Epithelial cell of proximal tubule (primary cell): Measurements from ENCODE around the gene SRGAP3. TPM values are rescaled to one million over a fixed set of nuclear protein-coding genes. Genes with fewer than 3 reads are reported as not detected.

Experiments
- DNase-seq: peaks from one replicate; pipeline ENCODE4 v3.0.0-alpha.2; 2011; ENCODE audit warnings: low read depth
- H3K4me3 ChIP-seq: 2 replicates; pipeline ENCODE4 v1.5.1; 2011; ENCODE audit warnings: low read depth, mild to moderate bottlenecking, low read length
- CTCF ChIP-seq: conservative IDR thresholded peaks from 2 replicates; pipeline ENCODE4 v1.5.1; 2012; ENCODE audit warnings: low read depth, mild to moderate bottlenecking, low read length
- total RNA-seq: library from RNA; depleted of rRNA; stranded (reverse); fragments of >200 nt; gene quantifications from 2 replicates; pipeline ENCODE4 v1.2.3, GENCODE V29; 2015

The SRGAP3 gene
- total RNA-seq, 1 donor from 2014 or later, result 3.4 TPM

DNA sequence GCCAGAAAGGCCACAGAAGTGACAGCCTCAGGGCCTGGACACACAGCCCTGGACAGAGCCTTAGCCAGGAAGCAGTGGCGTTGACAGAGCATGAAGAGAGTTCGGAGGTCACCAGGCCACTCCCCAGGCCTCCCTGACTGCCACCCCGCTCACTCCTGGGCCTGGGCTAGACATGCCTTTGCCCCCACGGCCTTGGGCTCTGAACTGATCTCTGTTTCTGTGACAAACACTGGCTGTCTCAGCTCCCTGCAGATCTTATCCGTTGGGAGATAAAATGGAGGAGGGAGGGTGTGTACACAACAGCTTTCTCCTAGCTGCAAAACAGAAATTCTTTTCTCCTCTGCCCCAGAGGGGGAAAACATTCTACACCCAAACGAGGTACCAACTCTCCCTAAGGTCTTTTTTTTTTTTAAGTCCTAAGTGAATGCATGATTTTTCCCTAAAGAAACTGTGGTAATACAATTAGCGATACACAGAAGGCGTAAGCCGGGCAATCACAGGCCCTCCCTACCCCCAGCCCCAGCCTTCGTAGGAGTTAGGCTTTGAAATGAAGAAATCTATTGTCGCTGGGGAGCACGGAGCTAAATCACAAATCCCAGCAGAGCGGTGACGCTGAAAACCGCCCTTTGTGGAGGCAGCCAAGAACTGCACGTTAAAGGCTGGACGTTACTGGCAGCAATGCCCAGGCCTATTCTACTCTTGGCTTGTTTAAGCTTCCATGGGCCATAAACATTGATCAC, 45.0 kb downstream of the SRGAP3 start:
- no peak overlapping the region for H3K4me3 ChIP-seq
- TF ChIP-seq CTCF, result no peak
- no peak for DNase-seq

- H3K4me3 ChIP-seq, result no peak overlapping the region
- no peak for TF ChIP-seq CTCF
- DNase-seq, result no peak
Observed at GRCh38 chr3:9203317-9203716, 46.1 kb downstream of the SRGAP3 start.

DNA sequence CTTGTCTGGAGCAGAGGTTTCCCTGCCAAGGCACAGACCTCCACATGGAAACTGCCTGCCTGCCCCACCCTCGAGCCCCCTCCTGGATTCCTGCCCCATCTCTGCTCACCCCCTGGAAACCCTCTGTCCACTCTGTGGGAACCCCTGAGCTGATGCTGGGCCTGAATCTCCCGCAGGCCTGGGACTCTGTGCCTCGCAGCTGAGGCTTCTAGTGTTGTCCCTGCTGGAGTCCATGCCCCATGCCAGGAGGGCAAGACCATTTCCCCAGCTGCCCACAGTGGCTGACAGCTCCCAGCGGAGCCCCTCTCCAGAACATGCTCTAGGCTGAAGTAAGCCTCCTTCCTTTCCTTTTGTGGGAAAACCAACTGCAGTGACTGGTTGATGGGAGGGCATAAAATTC, 46.9 kb downstream of the SRGAP3 start:
- H3K4me3 ChIP-seq, result no peak overlapping the region
- no peak for DNase-seq
- no peak for TF ChIP-seq CTCF

DNA sequence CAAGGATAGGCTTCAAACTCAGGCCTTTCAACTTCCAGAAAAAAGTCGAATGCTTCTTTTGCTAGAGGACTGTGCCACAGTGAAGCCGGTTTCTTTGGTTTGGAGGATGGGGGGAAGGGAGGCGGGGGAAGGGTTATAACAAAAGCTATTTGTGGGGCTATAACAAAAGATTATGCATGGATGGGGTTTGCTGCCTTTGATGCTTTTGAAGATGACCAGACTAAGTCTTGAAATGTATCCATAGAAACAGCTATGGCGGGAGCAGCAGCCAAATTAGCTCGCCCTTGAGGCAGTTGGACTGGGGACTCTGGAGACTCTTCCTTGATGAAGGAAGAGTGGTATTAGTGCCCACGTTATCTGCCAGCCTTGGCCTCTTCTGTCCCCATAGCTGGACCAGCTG, 47.5 kb downstream of the SRGAP3 start:
- DNase-seq, result no peak
- no peak for TF ChIP-seq CTCF
- no peak overlapping the region for H3K4me3 ChIP-seq

GRCh38 chr3:9201266-9201665, 48.2 kb downstream of the SRGAP3 start:
- no peak for DNase-seq
- no peak overlapping the region for H3K4me3 ChIP-seq
- no peak for TF ChIP-seq CTCF

DNA sequence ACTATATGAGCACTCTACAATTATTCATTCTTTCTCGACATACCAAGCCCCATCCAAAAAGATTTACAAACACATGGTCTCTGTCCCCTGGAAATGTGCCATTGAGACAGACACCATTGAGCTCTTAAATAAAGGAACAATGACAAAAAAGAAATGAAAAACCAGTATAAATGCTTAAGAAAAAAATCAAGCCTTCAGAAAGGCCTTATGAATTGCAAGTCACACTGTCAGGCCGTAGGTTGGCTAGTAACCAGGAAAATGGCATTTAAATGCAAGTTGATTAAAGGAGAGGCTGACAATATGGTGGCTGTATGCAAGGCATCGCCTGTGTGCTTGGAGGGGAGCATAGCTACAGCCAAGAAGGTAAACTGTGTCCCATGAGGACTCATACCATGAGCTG, 49.7 kb downstream of the SRGAP3 start:
- no peak for TF ChIP-seq CTCF
- H3K4me3 ChIP-seq, result no peak overlapping the region
- no peak for DNase-seq

DNA sequence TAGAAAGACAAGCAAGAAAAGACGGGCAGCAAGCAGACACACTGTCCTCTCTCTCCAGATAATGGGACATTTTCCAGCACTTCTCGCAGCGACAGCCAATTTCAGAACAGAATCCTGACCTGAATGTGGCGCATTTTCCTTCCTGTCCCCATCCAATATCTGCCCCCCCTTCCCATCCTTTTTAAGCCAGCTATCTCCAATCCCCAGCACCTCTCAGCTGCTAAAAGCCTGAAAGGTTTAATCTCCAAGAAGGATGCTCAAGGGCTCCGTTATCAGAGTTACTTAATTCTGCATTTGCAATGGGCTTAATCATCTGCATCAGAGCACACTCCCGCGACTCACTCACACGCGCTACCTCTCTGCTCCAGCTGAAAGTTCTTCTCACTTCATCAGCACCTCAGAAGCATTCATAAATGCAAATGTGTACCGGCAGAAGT, 50.5 kb downstream of the SRGAP3 start:
- TF ChIP-seq CTCF, result no peak
- no peak for DNase-seq
- H3K4me3 ChIP-seq, result no peak overlapping the region
